ENCODE measurements around the gene KLHL29.
"Not testable (repeated sequence)": the region's sequence is repeated elsewhere in the genome, so short reads cannot be mapped to it uniquely, and the experiment has no call there.

Gene KLHL29

GRCh38 chr2:23721454-23721826 is 336.5 kb downstream of the KLHL29 start:
- DNase-seq (ENCODE audit: low read depth): no peak

- no peak for DNase-seq (ENCODE audit: low read depth)
Measured at GRCh38 chr2:23722255-23722654, 337.3 kb downstream of the KLHL29 start.

- DNase-seq (ENCODE audit: low read depth): peak; percentile 4
Measured at GRCh38 chr2:23723029-23723428, 338.1 kb downstream of the KLHL29 start.

- no peak for DNase-seq (ENCODE audit: low read depth)
Measured at GRCh38 chr2:23734416-23734815, 349.4 kb downstream of the KLHL29 start.

GRCh38 chr2:23736783-23737182 is 351.8 kb downstream of the KLHL29 start:
- not testable (repeated sequence) for DNase-seq (ENCODE audit: low read depth)

- no peak for DNase-seq (ENCODE audit: low read depth)
Measured at GRCh38 chr2:23745068-23745725, 360.2 kb downstream of the KLHL29 start.

GRCh38 chr2:23745726-23746105 is 360.7 kb downstream of the KLHL29 start:
- no peak for DNase-seq (ENCODE audit: low read depth)

- DNase-seq (ENCODE audit: low read depth): no peak
Measured at GRCh38 chr2:23746141-23746863, 361.3 kb downstream of the KLHL29 start.

- no peak for DNase-seq (ENCODE audit: low read depth)
Measured at GRCh38 chr2:23751747-23752265, 366.8 kb downstream of the KLHL29 start.

- no peak for DNase-seq (ENCODE audit: low read depth)
Measured at GRCh38 chr2:23753291-23754010, 368.5 kb downstream of the KLHL29 start.

- no peak for DNase-seq (ENCODE audit: low read depth)
Measured at GRCh38 chr2:23754970-23755369, 370.0 kb downstream of the KLHL29 start.

GRCh38 chr2:23756593-23757292 is 371.8 kb downstream of the KLHL29 start:
- no peak for DNase-seq (ENCODE audit: low read depth)

GRCh38 chr2:23757686-23758433 is 372.9 kb downstream of the KLHL29 start:
- DNase-seq (ENCODE audit: low read depth): peak; percentile 85
